ENCODE measurements around the gene ERMP1.

The ERMP1 gene

DNA sequence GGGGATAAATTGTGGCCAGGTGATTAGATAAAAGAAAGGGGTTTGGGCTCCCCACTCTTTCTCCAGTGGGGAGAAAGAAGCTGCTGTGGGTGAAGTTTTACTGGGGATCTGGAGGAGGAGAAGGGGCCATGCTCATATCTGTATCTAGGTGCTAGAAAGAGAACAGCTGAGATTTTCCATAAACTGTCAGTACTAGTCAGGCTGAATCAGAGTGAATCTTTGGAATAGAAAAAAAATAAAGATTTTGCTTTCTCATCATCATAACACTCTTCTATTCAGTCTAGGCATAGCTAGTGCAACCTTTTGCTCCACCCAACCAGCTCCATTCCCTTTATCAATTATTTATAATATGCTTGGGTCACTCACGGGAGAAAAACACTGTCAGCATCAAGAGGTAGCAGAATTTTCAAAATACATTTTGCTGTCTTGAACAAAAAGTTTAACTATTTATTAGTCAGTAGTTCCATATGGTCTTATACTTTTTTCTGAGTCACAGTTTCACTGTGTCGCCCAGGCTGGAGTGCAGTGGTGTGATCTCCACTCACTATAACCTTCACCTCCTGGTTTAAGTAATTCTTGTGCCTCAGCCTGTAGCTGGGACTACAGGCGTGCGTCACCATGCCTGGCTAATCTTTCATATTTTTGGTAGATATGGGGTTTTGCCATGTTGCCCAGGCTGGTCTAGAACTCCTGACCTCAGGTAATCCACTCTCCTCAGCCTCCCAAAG lies 21.3 kb upstream of the ERMP1 start:
- no peak for DNase-seq (ENCODE audit: low read depth in 2 of 2)

DNA sequence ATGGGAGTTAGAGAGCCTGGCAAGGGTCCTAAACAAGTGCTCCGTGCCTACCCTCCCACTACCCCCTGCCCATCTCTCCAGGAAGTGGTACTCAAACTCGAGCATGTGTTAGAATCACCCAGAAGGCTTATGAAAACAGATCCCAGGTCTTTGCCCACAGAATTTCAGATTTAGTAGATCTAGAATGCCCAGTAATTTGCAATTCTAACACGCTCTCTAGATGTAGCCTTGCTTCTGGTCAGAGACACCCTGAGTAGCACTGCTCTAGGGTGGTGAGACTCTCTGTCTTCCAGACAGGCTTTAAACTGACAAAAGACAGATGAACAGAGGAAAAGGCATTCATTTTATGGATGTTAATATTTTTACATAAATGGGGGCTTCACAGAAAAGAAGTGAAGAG lies 20.7 kb upstream of the ERMP1 start:
- DNase-seq (ENCODE audit: low read depth in 2 of 2), result no peak

GRCh38 chr9:5852987-5853386 lies 20.1 kb upstream of the ERMP1 start:
- no peak for DNase-seq (ENCODE audit: low read depth in 2 of 2)

DNA sequence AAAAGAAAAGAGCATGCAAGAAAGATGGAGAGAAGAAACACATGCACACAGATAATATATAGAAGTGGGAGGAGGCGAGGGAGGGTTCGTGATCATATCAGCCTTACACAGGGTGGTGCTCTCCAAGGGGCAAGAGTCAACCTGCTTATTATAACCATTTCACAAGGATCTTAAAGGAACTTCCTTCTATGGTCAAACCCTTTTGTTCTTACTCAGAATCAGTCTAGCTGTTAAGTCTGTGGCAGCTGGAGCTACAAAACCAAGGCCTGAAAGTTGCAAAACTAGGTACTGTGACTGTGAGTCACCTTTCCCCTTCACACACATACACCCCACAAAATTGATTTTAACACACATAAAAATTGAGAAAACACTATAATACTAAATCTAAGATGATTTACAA lies 18.5 kb upstream of the ERMP1 start:
- DNase-seq (ENCODE audit: low read depth in 2 of 2), result no peak

GRCh38 chr9:5850724-5851122 lies 17.8 kb upstream of the ERMP1 start:
- DNase-seq (ENCODE audit: low read depth in 2 of 2), result no peak

DNA sequence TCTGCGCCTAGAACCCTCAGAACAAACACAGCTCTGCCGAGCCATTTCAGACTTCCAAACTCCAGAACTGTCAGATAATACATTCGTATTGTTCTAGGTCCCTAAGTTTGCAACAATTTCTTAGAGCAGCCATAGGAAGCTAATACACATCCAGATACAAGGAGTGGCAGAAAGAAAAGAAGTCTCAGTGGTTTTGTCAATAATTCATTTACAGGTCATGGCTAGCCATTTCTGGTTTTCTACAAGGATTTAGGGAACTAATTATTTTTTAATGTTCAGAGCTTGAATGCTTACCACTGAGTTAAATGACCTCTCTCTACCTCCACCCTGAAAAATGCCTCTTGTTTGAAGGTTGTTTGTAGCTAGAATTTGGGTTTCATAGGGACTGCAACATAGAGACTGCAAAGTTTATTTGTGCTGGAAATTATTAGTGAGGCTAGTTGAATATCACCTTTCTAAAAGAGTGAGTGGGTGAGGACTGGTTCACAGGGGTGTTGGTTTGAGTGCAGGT lies 15.5 kb upstream of the ERMP1 start:
- DNase-seq (ENCODE audit: low read depth in 2 of 2), result no peak

- no peak for DNase-seq (ENCODE audit: low read depth in 2 of 2)
Measured at GRCh38 chr9:5846501-5846921, 13.6 kb upstream of the ERMP1 start.

- DNase-seq (ENCODE audit: low read depth in 2 of 2), result no peak
Measured at GRCh38 chr9:5846096-5846495, 13.2 kb upstream of the ERMP1 start.

GRCh38 chr9:5845157-5845531 lies 12.2 kb upstream of the ERMP1 start:
- DNase-seq (ENCODE audit: low read depth in 2 of 2), result no peak

DNA sequence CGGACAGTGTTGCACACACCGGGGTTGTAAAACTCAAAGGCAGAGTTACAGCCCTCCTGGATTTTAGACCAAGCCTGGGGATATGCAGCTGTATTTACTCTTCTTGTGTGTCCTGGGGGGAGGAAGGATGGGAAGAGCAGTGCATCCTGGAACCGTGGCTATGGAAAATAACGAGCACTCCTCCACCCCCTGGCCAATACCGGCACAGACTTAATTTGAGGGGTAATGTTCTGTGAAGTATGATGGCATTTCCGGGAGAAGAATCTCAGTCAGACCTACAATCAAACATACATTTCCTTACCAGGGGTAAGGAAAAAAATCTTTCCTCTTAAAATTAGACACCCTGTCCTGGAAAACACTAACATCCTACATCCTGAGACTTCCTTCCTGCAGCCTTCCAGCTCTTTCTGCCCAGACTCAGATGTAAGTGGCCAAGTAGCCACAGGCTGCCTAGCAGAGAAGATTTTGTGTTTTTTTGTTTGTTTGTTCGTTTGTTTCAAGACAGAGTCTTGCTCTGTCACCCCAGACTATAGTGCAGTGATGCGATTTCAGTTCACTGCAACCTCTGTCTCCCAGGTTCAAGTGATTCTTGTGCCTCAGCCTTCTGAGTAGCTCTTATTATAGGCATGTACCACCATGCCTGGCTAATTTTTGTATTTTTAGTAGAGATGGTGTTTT lies 11.0 kb upstream of the ERMP1 start:
- DNase-seq (ENCODE audit: low read depth in 2 of 2), result no peak

GRCh38 chr9:5842929-5843793 lies 10.2 kb upstream of the ERMP1 start:
- DNase-seq (ENCODE audit: low read depth in 2 of 2), result no peak

- peak in 1 of 2 donors; percentile 23 for DNase-seq (ENCODE audit: low read depth in 2 of 2)
Measured at GRCh38 chr9:5841771-5842573, 9.1 kb upstream of the ERMP1 start.

- no peak for DNase-seq (ENCODE audit: low read depth in 2 of 2)
Measured at GRCh38 chr9:5840788-5841187, 7.9 kb upstream of the ERMP1 start.

GRCh38 chr9:5839572-5839902 lies 6.6 kb upstream of the ERMP1 start:
- no peak for DNase-seq (ENCODE audit: low read depth in 2 of 2)

DNA sequence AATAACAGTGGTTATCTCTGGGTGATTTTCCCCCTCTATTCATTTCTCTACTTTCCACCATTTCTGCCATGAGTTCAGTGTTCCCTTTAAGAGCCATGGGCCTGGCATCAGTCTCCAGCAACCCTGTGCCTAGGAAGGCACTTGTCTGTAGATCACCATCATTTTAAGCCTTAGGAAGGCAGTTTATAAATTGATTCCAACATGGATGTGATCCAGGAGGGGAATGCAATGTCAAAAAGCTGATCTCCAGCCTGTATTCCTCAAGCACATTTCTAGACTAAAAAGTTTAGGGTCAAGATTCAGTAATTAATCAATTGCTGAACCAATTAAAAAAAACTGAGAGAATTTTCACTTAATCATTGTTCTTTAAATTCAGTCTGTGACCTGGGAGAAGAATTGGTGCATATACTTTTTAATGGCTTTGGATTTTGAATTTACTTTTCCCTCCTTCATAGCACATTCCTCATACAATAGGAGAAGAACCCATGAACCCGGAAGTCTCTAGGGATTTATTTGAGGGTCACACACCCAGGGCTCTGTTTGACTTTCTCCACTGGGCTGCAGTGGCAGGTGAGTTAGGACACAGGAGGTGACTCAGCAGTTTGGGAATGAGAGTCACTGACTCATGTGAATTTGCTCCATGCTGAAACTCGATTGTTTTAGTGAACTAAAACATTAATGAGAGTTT lies 6.1 kb upstream of the ERMP1 start:
- DNase-seq (ENCODE audit: low read depth in 2 of 2), result no peak

DNA sequence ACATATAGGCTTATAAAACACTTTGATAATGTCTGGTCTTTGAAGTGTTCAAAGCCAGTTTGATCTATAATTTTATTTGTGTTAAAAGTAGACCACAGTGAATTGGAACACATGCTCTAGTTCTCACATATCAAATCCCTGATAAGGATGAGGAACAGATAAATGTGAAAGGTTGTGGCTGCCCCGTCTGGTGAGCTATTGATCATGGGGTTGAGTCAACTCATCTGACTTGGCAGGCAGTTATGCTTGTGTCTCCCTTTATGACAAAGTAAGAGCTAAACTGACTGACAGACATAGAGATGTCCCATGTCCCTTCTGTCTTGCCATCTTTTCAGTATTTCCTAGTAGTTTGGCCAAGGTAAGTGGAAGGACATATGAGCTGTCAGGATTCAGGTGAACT lies 2.9 kb upstream of the ERMP1 start:
- DNase-seq (ENCODE audit: low read depth in 2 of 2), result no peak

DNA sequence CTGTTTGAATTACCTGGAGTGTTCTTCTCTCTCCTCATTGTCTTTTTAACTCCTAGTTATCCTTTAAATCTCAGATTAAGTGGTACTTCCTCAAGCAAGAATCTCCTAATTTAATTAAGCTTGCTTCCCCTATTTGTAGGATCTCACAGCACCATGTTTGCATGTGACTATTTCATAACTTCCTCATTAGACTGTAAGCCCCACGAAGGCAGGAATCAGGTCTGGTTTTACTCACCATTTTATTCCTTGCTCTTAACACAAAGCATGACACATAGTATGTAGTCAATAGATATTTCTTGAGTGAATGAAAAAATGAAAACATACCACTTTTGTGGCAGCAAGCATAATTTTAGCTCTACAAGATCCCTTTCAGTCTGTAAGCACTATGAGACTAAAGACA lies 1.3 kb upstream of the ERMP1 start:
- no peak for DNase-seq (ENCODE audit: low read depth in 2 of 2)

DNA sequence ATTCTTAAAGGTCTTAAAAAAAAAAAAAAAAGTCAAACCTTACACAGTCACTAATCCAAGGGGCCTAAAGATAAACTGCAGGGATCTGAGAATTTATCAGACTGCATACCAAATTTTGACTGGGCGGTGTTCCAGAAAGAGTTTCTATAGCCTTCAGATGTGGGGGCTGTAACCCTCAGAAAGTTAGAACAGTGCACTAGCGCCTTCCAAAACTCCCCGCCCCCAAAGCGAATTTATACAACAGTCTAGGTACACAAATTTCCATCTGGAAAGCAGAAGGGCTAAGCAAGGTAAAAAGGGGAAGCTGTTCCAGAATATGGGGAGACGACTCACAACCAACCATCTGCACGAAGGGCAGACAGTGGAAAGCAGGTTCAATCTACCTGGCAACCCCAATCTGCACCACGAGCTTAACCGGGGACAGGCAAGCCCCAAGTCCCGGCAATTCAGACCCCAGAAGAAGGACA lies 813 bp downstream of the ERMP1 start:
- no peak for DNase-seq (ENCODE audit: low read depth in 2 of 2)

GRCh38 chr9:5825895-5826622 lies 6.9 kb downstream of the ERMP1 start:
- no peak for DNase-seq (ENCODE audit: low read depth in 2 of 2)

DNA sequence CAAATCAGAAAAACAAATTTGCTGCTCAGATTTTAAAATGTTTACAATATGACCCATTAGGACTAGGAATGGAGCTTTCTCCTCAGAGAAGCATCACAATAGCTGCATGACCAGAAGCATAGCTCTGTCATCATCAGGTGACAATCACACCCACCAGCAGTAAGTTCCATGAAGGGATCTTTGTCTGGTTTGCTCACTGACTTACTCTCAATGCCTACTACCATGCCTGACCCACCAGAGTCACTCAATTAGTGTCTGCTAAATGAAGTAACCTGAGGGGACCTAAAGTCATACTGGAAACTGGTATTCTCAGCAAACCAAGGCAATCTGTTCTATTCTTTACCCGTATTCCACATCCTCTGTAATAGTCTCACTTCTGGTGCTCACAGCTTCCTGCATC lies 7.7 kb downstream of the ERMP1 start:
- no peak for DNase-seq (ENCODE audit: low read depth in 2 of 2)

Measured in stimulated activated CD8-positive, alpha-beta memory T cell treated with anti-CD3 and anti-CD28 coated beads, Interleukin-2, amount 100 ng/mL, for 48 hours (primary cell).